ENCODE results near the gene CERS1.

Gene CERS1

GRCh38 chr19:18898607-18899408 is 2.9 kb upstream of the CERS1 start:
- no peak for DNase-seq (ENCODE audit: low read depth)

GRCh38 chr19:18898081-18898606 is 2.2 kb upstream of the CERS1 start:
- DNase-seq (ENCODE audit: low read depth): no peak

- no peak for DNase-seq (ENCODE audit: low read depth)
Observed at GRCh38 chr19:18897094-18898029, 1.4 kb upstream of the CERS1 start.

- no peak for DNase-seq (ENCODE audit: low read depth)
Observed at GRCh38 chr19:18896421-18896841, 473 bp upstream of the CERS1 start.

- DNase-seq (ENCODE audit: low read depth): peak; percentile 40
Observed at GRCh38 chr19:18895038-18895823, 727 bp downstream of the CERS1 start.

GRCh38 chr19:18894254-18895037 is 1.5 kb downstream of the CERS1 start:
- no peak for DNase-seq (ENCODE audit: low read depth)

- DNase-seq (ENCODE audit: low read depth): no peak
Observed at GRCh38 chr19:18893587-18894253, 2.2 kb downstream of the CERS1 start.

GRCh38 chr19:18889949-18890745 is 5.8 kb downstream of the CERS1 start:
- no peak for DNase-seq (ENCODE audit: low read depth)

GRCh38 chr19:18886972-18887371 is 9.0 kb downstream of the CERS1 start:
- no peak for DNase-seq (ENCODE audit: low read depth)

- DNase-seq (ENCODE audit: low read depth): no peak
Observed at GRCh38 chr19:18883526-18884304, 12.2 kb downstream of the CERS1 start.

GRCh38 chr19:18881491-18881890 is 14.5 kb downstream of the CERS1 start:
- DNase-seq (ENCODE audit: low read depth): no peak

- peak; percentile 52 for DNase-seq (ENCODE audit: low read depth)
Observed at GRCh38 chr19:18879579-18880373, 16.2 kb downstream of the CERS1 start.

GRCh38 chr19:18878858-18879578 is 16.9 kb downstream of the CERS1 start:
- no peak for DNase-seq (ENCODE audit: low read depth)

GRCh38 chr19:18878058-18878797 is 17.7 kb downstream of the CERS1 start:
- DNase-seq (ENCODE audit: low read depth): no peak

- DNase-seq (ENCODE audit: low read depth): no peak
Observed at GRCh38 chr19:18876865-18877264, 19.1 kb downstream of the CERS1 start.

- DNase-seq (ENCODE audit: low read depth): no peak
Observed at GRCh38 chr19:18875726-18876125, 20.2 kb downstream of the CERS1 start.

GRCh38 chr19:18871543-18871942 is 24.4 kb downstream of the CERS1 start:
- no peak for DNase-seq (ENCODE audit: low read depth)
